HG02840 (cell line): ENCODE results near the gene SPTBN1.

Experiments used
- ATAC-seq: cut with Tn5 transposase; IDR thresholded peaks from one replicate; pipeline ENCODE4 v1.9.1; 2021; ENCODE audit warnings: mild to moderate bottlenecking, moderate library complexity, moderate number of reproducible peaks; ENCODE audit not compliant: unreplicated experiment, low FRiP score

SPTBN1 gene

GRCh38 chr2:54664238-54664786 lies 208.2 kb downstream of the SPTBN1 start:
- ATAC-seq, result no peak

DNA sequence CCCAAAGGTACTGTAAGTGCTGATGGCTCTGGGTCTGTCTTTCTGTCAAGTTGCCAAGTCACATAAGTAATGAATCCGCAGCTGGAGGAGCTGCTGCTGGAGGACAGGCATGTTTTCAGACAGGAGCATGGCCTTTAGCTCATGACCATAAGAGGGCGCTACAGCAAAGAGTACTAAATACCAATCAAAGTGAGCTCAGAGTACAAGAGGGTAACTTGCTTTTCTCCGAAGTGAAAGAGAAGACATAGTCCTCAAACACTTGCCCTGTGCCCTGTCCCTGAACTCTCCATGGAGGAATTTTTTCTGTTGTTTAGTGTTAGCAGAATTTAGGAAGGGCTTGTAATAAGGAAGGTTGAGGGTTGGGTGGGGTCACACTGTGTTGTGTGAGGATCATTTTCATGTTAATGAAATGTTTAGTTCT lies 209.3 kb downstream of the SPTBN1 start:
- ATAC-seq, result no peak

- ATAC-seq, result no peak
Measured at GRCh38 chr2:54666131-54666633, 210.1 kb downstream of the SPTBN1 start.

DNA sequence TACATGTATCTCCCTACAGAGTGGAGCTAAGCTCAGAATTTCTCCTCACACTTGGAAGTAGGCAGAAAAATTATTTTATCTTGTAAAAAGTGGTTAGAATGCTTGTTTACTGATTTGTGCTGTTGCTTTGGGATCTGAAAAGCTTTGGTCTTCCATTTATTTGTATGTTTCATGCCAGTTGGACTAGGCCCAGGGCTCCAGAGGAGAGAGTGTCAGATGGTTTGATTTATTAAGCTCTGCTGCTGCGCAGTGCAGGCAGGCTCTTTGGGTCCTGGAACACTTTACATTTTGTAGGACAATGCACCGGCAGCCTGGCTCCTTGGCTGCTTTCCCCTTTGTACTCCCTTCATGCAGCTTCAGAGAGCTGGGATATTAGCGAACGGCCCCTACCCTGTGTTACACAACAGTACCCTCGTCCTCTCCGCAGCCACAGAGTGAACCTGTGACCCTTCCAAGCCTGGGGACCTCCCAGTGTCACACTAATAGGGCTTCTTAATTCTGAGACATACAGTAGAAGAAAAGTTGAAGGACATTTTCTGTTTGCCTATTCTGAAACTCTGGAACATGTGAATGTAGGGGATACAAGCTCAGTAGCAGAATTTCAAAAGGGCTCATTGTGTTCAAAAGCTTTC lies 210.6 kb downstream of the SPTBN1 start:
- ATAC-seq, result no peak

DNA sequence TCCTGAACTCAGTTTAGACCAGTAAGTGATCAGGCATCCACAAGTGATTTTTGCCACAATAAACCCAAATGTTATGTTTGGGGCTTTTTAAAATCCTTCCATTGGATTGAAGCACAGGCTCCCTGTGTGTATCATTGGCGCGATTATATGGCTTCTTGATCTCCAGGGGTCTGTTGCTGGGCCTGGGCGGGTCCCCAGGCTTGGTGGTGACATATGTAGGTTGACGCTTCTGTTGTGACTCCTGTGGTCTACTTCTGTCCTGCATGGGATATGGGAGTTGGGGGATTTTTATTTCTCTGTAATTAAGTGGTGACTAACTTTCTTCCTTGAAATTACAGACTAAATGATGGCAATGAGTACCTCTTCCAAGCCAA lies 211.1 kb downstream of the SPTBN1 start:
- no peak for ATAC-seq

- ATAC-seq, result no peak
Measured at GRCh38 chr2:54667726-54668650, 211.9 kb downstream of the SPTBN1 start.

DNA sequence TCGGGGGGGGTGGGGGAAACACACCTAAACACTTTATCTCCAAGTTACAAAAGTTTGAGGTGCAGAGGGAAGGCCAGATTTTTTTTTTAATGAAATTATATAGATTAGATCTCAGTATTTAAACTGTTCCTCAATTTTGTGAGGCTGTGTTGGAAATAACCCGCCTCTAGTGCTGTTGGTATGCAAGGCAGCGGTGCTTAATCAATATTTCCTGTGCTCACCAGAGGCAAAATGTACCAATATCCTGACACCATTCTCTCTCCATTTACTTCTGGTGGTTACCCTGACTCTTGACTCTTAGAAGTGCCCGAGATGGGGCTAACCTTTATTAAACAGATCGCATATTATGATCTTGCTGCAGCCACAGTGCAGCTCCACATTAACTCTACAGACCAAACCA lies 212.6 kb downstream of the SPTBN1 start:
- no peak for ATAC-seq

DNA sequence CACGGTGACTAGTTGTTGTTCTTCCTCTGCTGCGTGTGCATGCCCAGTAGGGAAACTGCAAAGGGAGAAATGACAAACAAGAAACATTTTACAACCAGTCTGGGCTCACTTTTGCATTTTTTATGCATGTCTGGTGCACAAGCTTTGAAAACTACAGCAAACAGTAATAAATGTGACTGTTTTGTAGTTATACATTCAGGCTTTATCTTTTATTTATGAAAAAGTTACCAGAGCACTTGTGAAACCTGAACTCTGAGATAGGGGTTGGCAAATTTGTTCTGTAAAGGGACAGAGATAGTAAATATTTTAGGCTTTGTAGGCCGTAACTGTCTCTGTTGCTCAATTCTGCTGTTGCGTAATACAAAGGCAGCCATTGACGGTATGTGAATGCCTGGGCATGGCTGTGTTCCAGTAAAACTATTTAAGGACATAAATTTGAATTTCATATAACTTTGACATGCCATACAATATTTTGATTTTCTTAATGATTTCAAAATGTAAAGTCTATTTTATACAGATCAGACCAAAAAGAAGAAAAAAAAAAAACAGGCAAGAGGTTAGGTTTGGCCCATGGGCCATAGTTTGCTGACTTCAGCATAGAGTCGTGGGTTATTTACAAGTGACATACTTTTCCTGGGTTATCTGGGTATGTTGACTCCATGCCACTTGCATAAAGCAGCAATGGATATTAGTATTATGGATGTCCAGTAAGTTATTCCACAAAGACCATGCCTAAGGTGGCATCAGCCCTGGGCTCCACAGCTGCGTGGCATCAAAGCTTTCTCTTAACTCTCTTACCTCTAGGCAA lies 213.8 kb downstream of the SPTBN1 start:
- ATAC-seq, result no peak

DNA sequence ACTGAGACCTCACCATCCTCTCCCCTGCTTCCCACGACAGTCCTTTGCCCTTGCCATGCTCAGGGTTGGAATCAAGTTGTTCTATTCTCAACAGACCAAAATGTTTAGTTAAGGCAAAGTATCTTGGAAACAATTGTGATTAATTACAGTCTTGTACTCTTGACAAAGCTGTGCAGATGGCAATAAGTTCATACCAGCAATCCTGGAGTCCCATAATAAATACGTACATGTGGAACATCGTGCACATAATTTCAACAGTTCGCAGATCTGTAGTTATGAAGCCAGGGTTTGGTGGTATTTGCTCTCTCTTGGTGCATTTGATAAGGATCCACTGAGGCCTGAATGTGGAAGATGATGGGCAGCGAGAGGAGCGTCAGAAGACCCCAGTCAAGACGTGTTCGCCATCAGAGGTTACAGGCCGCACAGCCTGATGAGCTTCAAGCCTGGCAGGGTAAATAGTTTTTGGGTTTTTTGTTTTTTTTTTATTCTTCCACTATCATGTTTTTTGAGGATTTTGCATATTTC lies 214.4 kb downstream of the SPTBN1 start:
- no peak for ATAC-seq

DNA sequence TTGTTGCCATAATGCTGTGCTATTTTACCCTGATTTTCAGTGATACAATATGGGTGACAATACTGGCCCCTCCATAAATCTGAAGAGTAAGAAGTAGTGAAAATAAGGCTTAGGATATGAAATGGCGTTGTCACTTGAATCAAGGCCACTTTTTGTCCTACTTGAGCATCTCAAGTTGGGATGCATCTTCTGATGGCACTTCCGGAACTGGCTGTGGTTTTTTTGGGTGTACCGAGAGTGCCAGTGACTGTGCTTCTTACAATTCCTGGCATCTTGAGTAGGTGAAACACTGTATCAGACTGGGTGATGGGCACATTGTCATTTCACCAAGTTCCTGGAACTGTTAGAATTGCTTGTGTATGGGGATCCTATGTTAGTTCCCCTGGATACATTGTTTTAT lies 214.9 kb downstream of the SPTBN1 start:
- no peak for ATAC-seq

- no peak for ATAC-seq
Measured at GRCh38 chr2:54671875-54672589, 215.9 kb downstream of the SPTBN1 start.

GRCh38 chr2:54672590-54673456 lies 216.7 kb downstream of the SPTBN1 start:
- ATAC-seq, result no peak

DNA sequence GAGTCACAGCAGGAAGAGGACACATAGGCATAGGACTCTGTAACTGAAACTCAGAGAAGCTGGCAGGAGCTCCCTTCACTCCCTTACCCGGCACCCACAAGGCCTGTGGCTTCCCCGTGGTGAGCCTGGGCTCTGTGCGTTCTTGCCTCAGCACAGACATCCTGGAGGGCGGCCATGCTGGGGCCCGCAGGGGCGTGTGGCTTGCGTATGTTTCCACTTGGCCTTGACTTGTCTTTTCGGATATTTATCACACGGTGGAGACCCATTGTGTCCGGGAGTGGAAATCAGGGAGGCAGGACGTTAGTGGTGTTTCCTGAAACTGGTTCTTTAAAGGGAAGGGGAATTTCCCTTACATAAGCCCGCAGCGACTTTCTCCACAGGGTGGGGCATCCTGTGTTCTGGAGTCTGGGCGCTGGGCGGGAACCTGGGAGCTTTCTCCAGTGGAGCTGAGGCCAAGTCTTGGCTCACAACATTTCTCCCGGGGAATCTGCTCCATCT lies 217.4 kb downstream of the SPTBN1 start:
- ATAC-seq, result no peak

- ATAC-seq, result no peak
Measured at GRCh38 chr2:54675281-54675680, 219.2 kb downstream of the SPTBN1 start.

- ATAC-seq, result no peak
Measured at GRCh38 chr2:54675738-54676137, 219.6 kb downstream of the SPTBN1 start.

- no peak for ATAC-seq
Measured at GRCh38 chr2:54676656-54677055, 220.5 kb downstream of the SPTBN1 start.

- ATAC-seq, result no peak
Measured at GRCh38 chr2:54677476-54678265, 221.5 kb downstream of the SPTBN1 start.

DNA sequence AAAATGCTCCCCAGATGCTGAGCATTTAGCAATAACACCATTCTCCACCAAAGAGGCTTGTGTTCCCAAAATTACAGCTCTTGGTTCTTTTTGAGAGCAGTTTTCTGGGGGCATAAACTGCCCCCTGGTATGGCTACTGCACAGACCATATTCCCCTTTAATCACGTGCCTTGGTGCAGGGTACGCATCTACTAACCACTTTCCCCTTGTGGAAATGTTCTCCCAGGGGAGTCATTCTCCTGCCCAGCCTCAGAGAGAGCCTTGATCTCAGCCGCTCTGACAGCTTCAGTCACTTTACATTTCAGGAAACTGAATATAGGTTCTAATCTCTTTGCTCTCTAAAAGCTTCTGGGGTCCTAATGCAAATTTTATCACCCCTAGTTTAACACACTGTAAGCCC lies 222.6 kb downstream of the SPTBN1 start:
- ATAC-seq, result no peak
